Measurements from ENCODE around the gene TLCD3B.

TLCD3B gene

DNA sequence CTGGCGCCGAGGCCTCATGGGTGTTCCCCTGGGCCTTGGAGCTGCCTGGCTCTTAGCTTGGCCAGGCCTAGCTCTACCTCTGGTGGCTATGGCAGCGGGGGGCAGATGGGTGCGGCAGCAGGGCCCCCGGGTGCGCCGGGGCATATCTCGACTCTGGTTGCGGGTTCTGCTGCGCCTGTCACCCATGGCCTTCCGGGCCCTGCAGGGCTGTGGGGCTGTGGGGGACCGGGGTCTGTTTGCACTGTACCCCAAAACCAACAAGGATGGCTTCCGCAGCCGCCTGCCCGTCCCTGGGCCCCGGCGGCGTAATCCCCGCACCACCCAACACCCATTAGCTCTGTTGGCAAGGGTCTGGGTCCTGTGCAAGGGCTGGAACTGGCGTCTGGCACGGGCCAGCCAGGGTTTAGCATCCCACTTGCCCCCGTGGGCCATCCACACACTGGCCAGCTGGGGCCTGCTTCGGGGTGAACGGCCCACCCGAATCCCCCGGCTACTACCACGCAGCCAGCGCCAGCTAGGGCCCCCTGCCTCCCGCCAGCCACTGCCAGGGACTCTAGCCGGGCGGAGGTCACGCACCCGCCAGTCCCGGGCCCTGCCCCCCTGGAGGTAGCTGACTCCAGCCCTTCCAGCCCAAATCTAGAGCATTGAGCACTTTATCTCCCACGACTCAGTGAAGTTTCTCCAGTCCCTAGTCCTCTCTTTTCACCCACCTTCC lies 43.5 kb downstream of the TLCD3B start:
- DNase-seq, result no peak

DNA sequence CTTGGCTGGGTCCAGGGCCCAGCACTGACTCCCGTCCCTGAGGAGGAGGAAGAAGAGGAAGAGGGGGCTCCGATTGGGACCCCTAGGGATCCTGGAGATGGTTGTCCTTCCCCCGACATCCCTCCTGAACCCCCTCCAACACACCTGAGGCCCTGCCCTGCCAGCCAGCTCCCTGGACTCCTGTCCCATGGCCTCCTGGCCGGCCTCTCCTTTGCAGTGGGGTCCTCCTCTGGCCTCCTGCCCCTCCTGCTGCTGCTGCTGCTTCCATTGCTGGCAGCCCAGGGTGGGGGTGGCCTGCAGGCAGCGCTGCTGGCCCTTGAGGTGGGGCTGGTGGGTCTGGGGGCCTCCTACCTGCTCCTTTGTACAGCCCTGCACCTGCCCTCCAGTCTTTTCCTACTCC lies 44.1 kb downstream of the TLCD3B start:
- DNase-seq, result no peak

DNA sequence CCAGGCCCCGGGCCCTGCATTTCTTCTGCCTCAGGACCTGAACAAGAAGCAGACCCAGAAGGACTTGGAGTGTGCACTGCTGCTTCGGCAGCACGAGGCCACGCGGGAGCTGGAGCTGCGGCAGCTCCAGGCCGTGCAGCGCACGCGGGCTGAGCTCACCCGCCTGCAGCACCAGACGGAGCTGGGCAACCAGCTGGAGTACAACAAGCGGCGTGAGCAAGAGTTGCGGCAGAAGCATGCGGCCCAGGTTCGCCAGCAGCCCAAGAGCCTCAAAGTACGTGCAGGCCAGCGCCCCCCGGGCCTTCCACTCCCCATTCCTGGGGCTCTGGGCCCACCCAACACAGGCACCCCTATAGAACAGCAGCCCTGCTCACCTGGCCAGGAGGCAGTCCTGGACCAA lies 44.8 kb downstream of the TLCD3B start:
- no peak for DNase-seq

DNA sequence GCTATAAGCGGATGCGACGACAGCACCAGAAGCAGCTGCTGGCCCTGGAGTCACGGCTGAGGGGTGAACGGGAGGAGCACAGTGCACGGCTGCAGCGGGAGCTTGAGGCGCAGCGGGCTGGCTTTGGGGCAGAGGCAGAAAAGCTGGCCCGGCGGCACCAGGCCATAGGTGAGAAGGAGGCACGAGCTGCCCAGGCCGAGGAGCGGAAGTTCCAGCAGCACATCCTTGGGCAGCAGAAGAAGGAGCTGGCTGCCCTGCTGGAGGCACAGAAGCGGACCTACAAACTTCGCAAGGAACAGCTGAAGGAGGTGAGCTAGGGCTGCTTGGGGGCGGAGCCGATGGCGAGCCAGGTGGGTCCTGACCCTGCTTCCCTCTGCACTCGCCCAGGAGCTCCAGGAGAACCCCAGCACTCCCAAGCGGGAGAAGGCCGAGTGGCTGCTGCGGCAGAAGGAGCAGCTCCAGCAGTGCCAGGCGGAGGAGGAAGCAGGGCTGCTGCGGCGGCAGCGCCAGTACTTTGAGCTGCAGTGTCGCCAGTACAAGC lies 45.7 kb downstream of the TLCD3B start:
- DNase-seq, result no peak

DNA sequence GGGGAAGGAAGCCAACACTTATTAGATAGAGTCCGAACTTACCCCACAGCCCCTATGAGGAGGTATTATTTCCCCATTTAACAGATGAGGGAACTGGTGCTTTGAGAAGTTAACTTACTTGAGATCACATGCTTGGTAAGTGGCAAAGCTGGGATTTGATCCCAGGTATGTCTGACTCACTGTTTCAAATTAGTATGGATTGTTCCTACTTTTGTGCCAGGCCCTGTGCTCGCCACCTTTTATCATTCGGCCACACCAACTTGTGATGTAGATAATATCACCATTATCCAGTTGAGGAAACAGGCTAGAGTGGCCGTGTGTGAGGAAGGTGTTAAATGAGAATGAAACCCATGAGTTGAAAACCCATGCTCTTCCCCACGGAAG lies 46.3 kb downstream of the TLCD3B start:
- no peak for DNase-seq

- DNase-seq, result no peak
These were observed 46.8 kb downstream of the TLCD3B start for GRCh38 chr16:29984137-29984763.

DNA sequence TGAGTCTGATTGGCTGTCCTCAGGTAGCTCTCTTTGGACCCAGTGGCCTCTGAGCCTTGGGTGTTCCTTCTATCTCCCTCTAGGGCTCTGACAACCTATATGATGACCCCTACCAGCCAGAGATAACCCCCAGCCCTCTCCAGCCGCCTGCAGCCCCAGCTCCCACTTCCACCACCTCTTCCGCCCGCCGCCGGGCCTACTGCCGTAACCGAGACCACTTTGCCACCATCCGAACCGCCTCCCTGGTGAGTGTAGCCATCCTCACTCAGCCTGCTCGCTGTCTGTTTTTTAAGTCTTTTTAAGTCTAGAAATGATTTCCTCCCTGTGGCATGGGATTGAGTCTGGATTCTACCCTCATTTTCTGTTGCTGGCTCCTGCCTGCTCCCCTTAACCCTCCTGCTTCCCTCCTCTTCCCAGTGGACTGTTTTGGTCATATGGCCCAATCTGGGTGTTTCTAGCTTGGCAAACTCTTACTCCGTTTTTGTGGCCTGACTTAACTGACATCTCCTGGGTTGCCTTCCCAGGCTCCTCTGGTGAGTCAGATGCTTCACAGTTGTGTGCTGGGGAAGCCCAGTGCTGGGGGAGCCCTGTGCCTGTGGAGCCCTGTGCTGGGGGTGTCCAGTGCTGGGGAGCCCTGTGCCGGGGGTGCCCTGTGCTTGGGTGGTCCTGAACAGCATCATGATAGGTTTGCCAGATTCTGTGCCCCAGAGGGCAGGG lies 47.5 kb downstream of the TLCD3B start:
- DNase-seq, result no peak

DNA sequence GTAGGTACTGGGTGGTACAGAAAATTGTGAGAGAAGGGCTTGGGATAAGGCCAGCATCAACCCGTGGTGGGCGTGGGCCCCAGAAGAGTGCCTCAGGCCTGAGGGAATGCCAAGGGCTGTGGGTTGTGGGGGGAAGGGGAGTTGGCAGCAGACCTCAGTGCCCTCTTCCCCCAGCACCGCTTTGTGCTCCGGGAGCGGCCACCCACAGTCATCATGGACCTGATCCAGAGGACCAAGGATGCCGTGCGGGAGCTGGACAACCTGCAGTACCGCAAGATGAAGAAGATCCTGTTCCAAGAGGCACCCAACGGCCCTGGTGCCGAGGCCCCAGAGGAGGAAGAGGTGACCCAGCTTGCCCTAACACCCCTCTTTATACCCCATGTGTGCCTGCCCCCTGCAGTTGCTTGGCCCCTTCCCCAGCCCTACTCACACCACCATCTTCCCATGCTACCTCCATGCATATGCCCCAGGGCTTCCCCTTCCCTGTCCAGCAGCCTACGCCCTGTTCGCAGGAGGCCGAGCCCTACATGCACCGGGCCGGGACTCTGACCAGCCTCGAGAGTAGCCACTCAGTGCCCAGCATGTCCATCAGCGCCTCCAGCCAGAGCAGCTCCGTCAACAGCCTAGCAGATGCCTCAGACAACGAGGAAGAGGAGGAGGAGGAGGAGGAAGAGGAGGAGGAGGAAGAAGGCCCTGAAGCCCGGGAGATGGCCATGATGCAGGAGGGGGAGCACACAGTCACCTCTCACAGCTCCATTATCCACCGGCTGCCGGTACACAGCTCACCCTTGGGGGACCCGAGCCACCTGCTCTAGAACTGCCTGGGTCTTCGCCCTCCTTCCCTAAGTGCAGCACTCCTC lies 48.3 kb downstream of the TLCD3B start:
- DNase-seq, result no peak

DNA sequence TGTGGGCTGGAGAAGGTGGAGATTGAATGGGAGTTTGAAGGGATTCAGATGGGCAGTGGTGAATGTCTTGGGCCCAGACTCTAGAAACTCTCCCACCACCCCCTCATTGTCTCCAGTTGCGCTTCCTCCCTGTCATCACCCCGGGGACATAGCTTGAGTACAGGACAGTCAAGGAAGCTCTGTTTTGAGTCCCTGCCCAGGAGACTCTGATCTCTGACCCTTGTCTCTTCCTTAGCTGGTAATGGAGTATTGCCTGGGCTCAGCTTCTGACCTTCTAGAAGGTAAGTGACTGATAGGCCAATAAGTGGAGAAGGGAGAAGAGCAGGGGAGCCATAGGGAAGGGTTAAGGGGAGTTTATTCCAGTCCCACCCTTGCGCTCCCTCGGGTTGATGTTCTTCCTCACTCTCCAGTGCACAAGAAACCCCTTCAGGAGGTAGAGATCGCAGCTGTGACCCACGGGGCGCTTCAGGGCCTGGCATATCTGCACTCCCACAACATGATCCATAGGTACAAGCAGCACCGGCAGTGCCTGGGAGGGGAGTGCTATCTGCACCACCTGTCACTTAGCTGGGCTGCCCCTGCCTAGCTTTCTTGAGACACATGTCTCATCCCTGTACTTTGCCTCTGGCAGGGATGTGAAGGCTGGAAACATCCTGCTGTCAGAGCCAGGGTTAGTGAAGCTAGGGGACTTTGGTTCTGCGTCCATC lies 52.4 kb downstream of the TLCD3B start:
- DNase-seq, result no peak

DNA sequence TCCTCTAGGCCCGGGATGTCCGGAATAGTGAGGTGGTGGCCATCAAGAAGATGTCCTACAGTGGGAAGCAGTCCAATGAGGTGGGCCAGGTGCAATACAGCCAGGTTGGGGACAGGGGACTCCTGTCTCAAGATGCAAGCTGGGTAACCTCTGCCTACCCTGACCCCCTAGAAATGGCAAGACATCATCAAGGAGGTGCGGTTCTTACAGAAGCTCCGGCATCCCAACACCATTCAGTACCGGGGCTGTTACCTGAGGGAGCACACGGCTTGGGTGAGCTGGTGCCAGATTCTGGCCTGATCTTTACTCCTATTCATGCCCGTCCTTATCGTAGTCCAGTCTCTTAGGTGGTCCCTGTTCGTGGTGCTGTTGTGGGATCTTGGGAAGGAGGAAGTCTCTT lies 53.0 kb downstream of the TLCD3B start:
- DNase-seq, result no peak

- no peak for DNase-seq
These were observed 53.8 kb downstream of the TLCD3B start for GRCh38 chr16:29977063-29977825.

DNA sequence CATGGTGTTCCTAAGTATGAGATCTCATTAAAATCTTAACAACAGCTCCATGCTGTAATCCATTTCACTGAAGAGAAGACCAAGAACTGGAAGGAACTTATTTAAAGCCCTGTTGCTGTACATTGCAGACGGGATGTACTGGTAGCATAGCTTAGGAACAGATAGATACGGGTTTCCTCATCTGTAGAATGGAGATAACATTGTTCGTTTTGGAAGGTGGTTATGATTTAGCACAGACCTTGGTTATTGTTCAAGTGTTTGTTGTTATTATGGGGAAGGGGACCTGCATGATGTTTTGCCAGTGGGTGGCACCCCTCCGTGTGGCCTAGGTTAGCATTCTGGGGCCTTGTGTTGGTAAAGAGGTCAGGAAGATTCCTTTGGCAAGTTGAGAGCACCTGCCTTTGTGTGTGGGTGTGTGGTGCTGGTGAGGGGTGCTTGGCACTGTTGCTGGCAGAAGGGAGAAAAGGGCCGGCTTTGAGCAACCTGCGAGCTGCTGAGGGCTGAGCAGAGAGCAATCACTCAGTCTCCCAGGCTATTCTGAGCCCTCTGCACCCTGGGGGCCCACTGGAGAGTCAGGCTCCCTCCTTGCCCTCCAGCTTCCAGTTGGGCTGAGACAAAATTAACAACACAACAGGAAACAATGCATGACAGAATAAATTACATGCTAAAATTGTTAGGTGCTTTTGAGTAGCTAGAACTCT lies 55.1 kb downstream of the TLCD3B start:
- DNase-seq, result no peak

DNA sequence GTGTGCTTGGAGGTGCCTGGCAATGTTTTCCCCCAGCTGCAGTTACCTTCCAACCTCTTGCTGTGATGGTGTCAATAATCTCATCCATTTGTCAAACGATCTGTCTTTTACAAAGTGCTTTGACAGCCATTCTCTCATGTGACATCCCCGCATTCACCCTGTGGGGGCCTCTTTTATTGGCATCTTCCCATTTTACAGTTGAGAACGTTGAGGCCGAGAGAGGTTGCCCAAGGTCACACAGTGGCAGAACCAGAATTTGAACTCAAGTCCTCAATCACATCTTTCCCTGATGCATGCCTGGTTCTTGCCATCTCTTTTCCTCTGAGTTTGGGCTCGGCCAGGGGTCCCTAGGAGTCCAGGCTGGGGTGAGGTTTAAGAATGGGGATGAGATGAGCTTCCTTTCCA lies 55.9 kb downstream of the TLCD3B start:
- no peak for DNase-seq

All from T-helper 9 cell (primary cell).